GM19240 (cell line): ENCODE data around the gene CAMK2A.

Experiments
- DNase-seq: peaks from one replicate; pipeline ENCODE4 v3.0.0; 2011; ENCODE audit warnings: low spot score; ENCODE audit not compliant: insufficient read length

The CAMK2A gene

GRCh38 chr5:150172145-150172544 lies 117.4 kb downstream of the CAMK2A start:
- no peak for DNase-seq
